Measurements from ENCODE around the gene AEN. TPM values are rescaled to one million over a fixed set of nuclear protein-coding genes. Genes with fewer than 3 reads are reported as not detected.
"Not testable (repeated sequence)": the region's sequence is repeated elsewhere in the genome, so short reads cannot be mapped to it uniquely, and the experiment has no call there.

Gene AEN
- total and polyA plus RNA-seq, 11 donors = 3.8 to 21.8 (median 6.6) TPM

GRCh38 chr15:88630141-88630721 is 9.1 kb downstream of the AEN start:
- 45 to 66% (median 60%) methylated on average over 7 to 9 of the region's 9 CpGs for WGBS, 4 donors
- peaks cover 0 to 78% (median 58%) of the 10 kb centered on the region in 9 donors for H3K36me3 ChIP-seq
- ATAC-seq = peak in 3 of 4 donors; percentile 17 to 77 (median 54)
- intact Hi-C loops (cut with DNase I) = no loop called here
- no peaks in the 10 kb centered on the region for H3K27me3 ChIP-seq
- peaks cover 0 to 74% (median 3%) of the 10 kb centered on the region in 12 donors for H3K4me1 ChIP-seq
- peak in 1 of 5 donors; percentile 41 for DNase-seq
- H3K9me3 ChIP-seq = no peaks in the 10 kb centered on the region
- no peak for TF ChIP-seq CTCF (IDR thresholded peaks at IDR 0.05)
- no peak for TF ChIP-seq POLR2A (IDR thresholded peaks at IDR 0.05)
- peak overlapping the region in 2 of 12 donors; percentile 43 to 53 for H3K27ac ChIP-seq
- H3K4me3 ChIP-seq = no peak overlapping the region

GRCh38 chr15:88630798-88631463 is 9.8 kb downstream of the AEN start:
- peaks cover 0 to 71% (median 59%) of the 10 kb centered on the region in 9 donors for H3K36me3 ChIP-seq
- no peak for ATAC-seq
- WGBS, 4 donors = 70 to 89% (median 86%) methylated on average over 7 of the region's 7 CpGs
- intact Hi-C loops (cut with DNase I) = no loop called here
- no peaks in the 10 kb centered on the region for H3K9me3 ChIP-seq
- H3K4me3 ChIP-seq = no peak overlapping the region
- no peak for DNase-seq
- no peaks in the 10 kb centered on the region for H3K27me3 ChIP-seq
- TF ChIP-seq POLR2A (IDR thresholded peaks at IDR 0.05) (no peak), CTCF (IDR thresholded peaks at IDR 0.05) (no peak)
- H3K27ac ChIP-seq = peak overlapping the region in 1 of 12 donors; percentile 53
- H3K4me1 ChIP-seq = peaks cover 0 to 73% (median 3%) of the 10 kb centered on the region in 12 donors

- 93 to 99% (median 94%) methylated on average over 12 of the region's 12 CpGs for WGBS, 4 donors
- Histone ChIP-seq H3K4me1 (peaks cover 0 to 67% (median 3%) of the 10 kb centered on the region in 12 donors), H3K9me3 (no peaks in the 10 kb centered on the region), H3K27ac (peak overlapping the region in 1 of 12 donors; percentile 9), H3K36me3 (peaks cover 0 to 64% (median 54%) of the 10 kb centered on the region in 9 donors), H3K4me3 (no peak overlapping the region), H3K27me3 (no peaks in the 10 kb centered on the region)
- DNase-seq = no peak
- no peak for ATAC-seq
- TF ChIP-seq POLR2A (IDR thresholded peaks at IDR 0.05) (no peak), CTCF (IDR thresholded peaks at IDR 0.05) (no peak)
- intact Hi-C loops (cut with DNase I) = no loop called here
Observed at GRCh38 chr15:88631464-88632028, 10.4 kb downstream of the AEN start.

GRCh38 chr15:88632797-88633196 is 11.7 kb downstream of the AEN start:
- H3K4me3 ChIP-seq; H3K27ac ChIP-seq; H3K27me3 ChIP-seq; H3K9me3 ChIP-seq; intact Hi-C loops (cut with DNase I); ATAC-seq; DNase-seq: not testable (repeated sequence)
- peaks cover 0 to 52% (median 41%) of the 10 kb centered on the region in 9 donors for H3K36me3 ChIP-seq
- peaks cover 0 to 61% (median 0%) of the 10 kb centered on the region in 12 donors for H3K4me1 ChIP-seq
- WGBS, 4 donors = 84 to 93% (median 88%) methylated on average over 7 of the region's 7 CpGs

All from heart left ventricle (tissue), 16 donors.